PC-9 (cell line): ENCODE data around the gene ZNF14.

Experiments
- CTCF ChIP-seq: fragments of 200-600 bp; sonication (generic); conservative IDR thresholded peaks from 2 replicates; pipeline ENCODE4 v1.6.1; 2017; ENCODE audit warnings: mixed run types, antibody characterized with exemption, mild to moderate bottlenecking, moderate library complexity
- EZH2 ChIP-seq: fragments of 200-600 bp; sonication (generic); IDR thresholded peaks from 2 replicates; pipeline ENCODE4 v1.8.0; 2017; ENCODE audit warnings: antibody characterized with exemption, low read depth

- TF ChIP-seq CTCF = no peak
- no peak for TF ChIP-seq EZH2
Measured at GRCh38 chr19:19749117-19749907, 16.4 kb upstream of the ZNF14 start.
